GM12878 (cell line): ENCODE results near the gene MOCOS.

Experiments
- CTCF ChIP-seq, 3 experiments: IDR thresholded peaks in 2 of 3; conservative IDR thresholded peaks in 1 of 3; 2 replicates each; pipeline ENCODE4 v1.5.1; 2011; ENCODE audit warnings: low read depth in 3 of 3, low read length in 3 of 3, mild to moderate bottlenecking in 3 of 3, control low read depth in 2 of 3, moderate library complexity in 2 of 3, inconsistent platforms in 1 of 3, mixed read lengths in 1 of 3; ENCODE audit not compliant: control insufficient read depth in 2 of 3, insufficient read depth in 1 of 3; ENCODE audit errors: extremely low read depth in 1 of 3
- GABPA ChIP-seq: IDR thresholded peaks from 2 replicates; pipeline ENCODE4 v1.6.1; 2014; ENCODE audit warnings: antibody characterized with exemption, low read depth, mild to moderate bottlenecking, inconsistent platforms
- MYC ChIP-seq: IDR thresholded peaks from 2 replicates; pipeline ENCODE4 v1.6.1; 2011; ENCODE audit warnings: mild to moderate bottlenecking, low read length, moderate library complexity, inconsistent platforms; ENCODE audit not compliant: insufficient read depth, insufficient replicate concordance, insufficient read length, severe bottlenecking
- POLR2A ChIP-seq: IDR thresholded peaks from 2 replicates; pipeline ENCODE4 v1.6.1; 2011; ENCODE audit warnings: low read depth, mild to moderate bottlenecking, low read length
- POLR2AphosphoS5 ChIP-seq: IDR thresholded peaks from 2 replicates; pipeline ENCODE4 v1.6.1; 2011; ENCODE audit warnings: mild to moderate bottlenecking, low read length, inconsistent platforms
- RAD21 ChIP-seq: IDR thresholded peaks from 2 replicates; pipeline ENCODE4 v1.6.1; 2011; ENCODE audit warnings: mild to moderate bottlenecking, low read depth, low read length, moderate library complexity; ENCODE audit not compliant: insufficient read depth
- RELA ChIP-seq: fragments of 450-650 bp; IDR thresholded peaks from 2 replicates; pipeline ENCODE4 v1.8.0; 2014; ENCODE audit warnings: borderline replicate concordance; ENCODE audit not compliant: partially characterized antibody
- SPI1 ChIP-seq: IDR thresholded peaks from 2 replicates; pipeline ENCODE4 v1.6.1; 2011; ENCODE audit warnings: low read depth, mild to moderate bottlenecking, low read length, moderate library complexity, borderline replicate concordance; ENCODE audit not compliant: insufficient read depth
- SREBF2 ChIP-seq: IDR thresholded peaks from 2 replicates; pipeline ENCODE4 v1.6.1; 2012; ENCODE audit warnings: mild to moderate bottlenecking, low read length
- SUZ12 ChIP-seq: fragments of 200-600 bp; sonication (generic); IDR thresholded peaks from one replicate; pipeline ENCODE4 v1.6.1; 2018; ENCODE audit warnings: antibody characterized with exemption, mild to moderate bottlenecking; ENCODE audit not compliant: unreplicated experiment
- TAF1 ChIP-seq: IDR thresholded peaks from 2 replicates; pipeline ENCODE4 v1.6.1; 2011; ENCODE audit warnings: mild to moderate bottlenecking, low read depth, low read length, borderline replicate concordance
- ZNF274 ChIP-seq: IDR thresholded peaks from one replicate; pipeline ENCODE4 v1.8.0; 2011; ENCODE audit not compliant: insufficient read length, insufficient read depth

GRCh38 chr18:36287653-36288052, 100.4 kb downstream of the MOCOS start:
- TF ChIP-seq MYC (no peak), CTCF (IDR thresholded peaks at IDR 0.05 in 2 of 3, conservative IDR thresholded peaks at IDR 0.05 in 1 of 3; ENCODE audit: control insufficient read depth in 2 of 3, extremely low read depth in 1 of 3, insufficient read depth in 1 of 3, low read depth in 3 of 3, low read length in 3 of 3) (no peak), POLR2A (no peak), SPI1 (no peak), SREBF2 (no peak), TAF1 (no peak), ZNF274 (no peak), SUZ12 (no peak), POLR2AphosphoS5 (no peak), GABPA (no peak), RAD21 (no peak), RELA (no peak)
